HEK293 (cell line): Measurements from ENCODE around the gene PROCR.
"Not testable (repeated sequence)": the region's sequence is repeated elsewhere in the genome, so short reads cannot be mapped to it uniquely, and the experiment has no call there.

Experiments used
- CTCF ChIA-PET: fragments of 350-600 bp; formaldehyde crosslinking; extraction: SDS; loops from one replicate; lab custom pipeline; 2021; ENCODE audit warnings: antibody characterized with exemption; lab: Yijun Ruan, JAX
- POLR2A ChIA-PET: fragments of 300-600 bp; formaldehyde crosslinking; extraction: SDS; loops from one replicate; lab custom pipeline; 2020; ENCODE audit warnings: antibody characterized with exemption, inconsistent platforms; lab: Yijun Ruan, JAX
- H3K27ac ChIP-seq: fragments of 200-500 bp; sonication (Bioruptor generic); 2 replicates; pipeline ENCODE4 v1.5.1; 2014; ENCODE audit warnings: low read depth, low read length, control low read depth, inconsistent platforms; ENCODE audit errors: extremely low read depth
- H3K36me3 ChIP-seq, 2 experiments: fragments of 200-500 bp in 1 of 2; sonication (Bioruptor generic) in 1 of 2; 1 replicate in 1 of 2; 2 replicates in 1 of 2; pipeline ENCODE4 v1.5.1; 2014 to 2017; ENCODE audit warnings: inconsistent platforms in 2 of 2, low read length in 2 of 2; ENCODE audit not compliant: control insufficient read depth in 2 of 2, insufficient read depth in 1 of 2
- H3K4me1 ChIP-seq: fragments of 200-500 bp; sonication (Bioruptor generic); 2 replicates; pipeline ENCODE4 v1.5.1; 2014; ENCODE audit warnings: mild to moderate bottlenecking, low read length, inconsistent platforms; ENCODE audit not compliant: control insufficient read depth, insufficient read depth
- H3K4me3 ChIP-seq: 2 replicates; pipeline ENCODE4 v1.5.1; 2011; ENCODE audit warnings: low read depth, mild to moderate bottlenecking, control low read depth, low read length, moderate library complexity
- H3K9me3 ChIP-seq: fragments of 200-500 bp; sonication (Bioruptor generic); 2 replicates; pipeline ENCODE4 v1.5.1; 2014; ENCODE audit warnings: low read depth, low read length, inconsistent platforms; ENCODE audit not compliant: control insufficient read depth, insufficient read depth
- ATF2 ChIP-seq: fragments of 450-650 bp; formaldehyde crosslinking; IDR thresholded peaks from 2 replicates; pipeline ENCODE4 v1.5.1; 2016; ENCODE audit warnings: missing biosample characterization, missing genetic modification characterization, low read depth
- CTCF ChIP-seq: fragments of 450-650 bp; formaldehyde crosslinking; IDR thresholded peaks from 2 replicates; pipeline ENCODE4 v1.5.1; 2016; ENCODE audit warnings: missing biosample characterization, missing genetic modification characterization
- PRDM10 ChIP-seq: fragments of 450-650 bp; formaldehyde crosslinking; IDR thresholded peaks from 2 replicates; pipeline ENCODE4 v1.5.1; 2016; ENCODE audit warnings: missing biosample characterization, missing genetic modification characterization
- PRDM2 ChIP-seq: fragments of 450-650 bp; formaldehyde crosslinking; IDR thresholded peaks from 2 replicates; pipeline ENCODE4 v1.5.1; 2016; ENCODE audit warnings: missing biosample characterization, missing genetic modification characterization, borderline replicate concordance
- ZBTB49 ChIP-seq: fragments of 450-650 bp; formaldehyde crosslinking; IDR thresholded peaks from 2 replicates; pipeline ENCODE4 v1.5.1; 2016; ENCODE audit warnings: missing biosample characterization, missing genetic modification characterization, low read depth
- ZNF133 ChIP-seq: fragments of 450-650 bp; formaldehyde crosslinking; IDR thresholded peaks from 2 replicates; pipeline ENCODE4 v1.5.1; 2016; ENCODE audit warnings: missing biosample characterization, missing genetic modification characterization
- ZNF223 ChIP-seq: fragments of 450-650 bp; formaldehyde crosslinking; IDR thresholded peaks from 2 replicates; pipeline ENCODE4 v1.5.1; 2016; ENCODE audit warnings: missing biosample characterization, missing genetic modification characterization
- ZNF266 ChIP-seq: fragments of 450-650 bp; formaldehyde crosslinking; IDR thresholded peaks from 2 replicates; pipeline ENCODE4 v1.5.1; 2016; ENCODE audit warnings: missing biosample characterization, missing genetic modification characterization, low read depth
- ZNF274 ChIP-seq, 2 experiments: fragments of 200-500 bp in 1 of 2; fragments of 450-650 bp in 1 of 2; sonication (Bioruptor generic) in 1 of 2; formaldehyde crosslinking in 1 of 2; IDR thresholded peaks; 2 replicates each; pipeline versions ENCODE4 v1.5.1 to v1.6.1; 2014 to 2016; ENCODE audit warnings: borderline replicate concordance in 1 of 2, inconsistent platforms in 1 of 2, low read length in 1 of 2, missing biosample characterization in 1 of 2, missing genetic modification characterization in 1 of 2
- ZNF280D ChIP-seq: fragments of 450-650 bp; formaldehyde crosslinking; IDR thresholded peaks from 2 replicates; pipeline ENCODE4 v1.5.1; 2016; ENCODE audit warnings: missing biosample characterization, missing genetic modification characterization
- ZNF585B ChIP-seq: fragments of 450-650 bp; formaldehyde crosslinking; IDR thresholded peaks from 2 replicates; pipeline ENCODE4 v1.5.1; 2016; ENCODE audit warnings: missing biosample characterization, missing genetic modification characterization
- ZNF791 ChIP-seq: fragments of 450-650 bp; formaldehyde crosslinking; IDR thresholded peaks from 2 replicates; pipeline ENCODE4 v1.5.1; 2016; ENCODE audit warnings: missing biosample characterization, missing genetic modification characterization

The PROCR gene

GRCh38 chr20:35187584-35188190 is 15.8 kb downstream of the PROCR start (continued):
- TF ChIP-seq ZBTB49 (tag by site-specific recombination) (no peak), ZNF274 (IDR thresholded peaks at IDR 0.05; ENCODE audit: low read length) (no peak), ZNF274 (tag by site-specific recombination; IDR thresholded peaks at IDR 0.05; ENCODE audit: borderline replicate concordance) (no peak), ZNF133 (tag by site-specific recombination) (no peak), PRDM10 (no peak)

GRCh38 chr20:35189223-35189622 is 17.4 kb downstream of the PROCR start:
- H3K9me3 ChIP-seq, POLR2A ChIA-PET, H3K4me1 ChIP-seq, H3K27ac ChIP-seq, CTCF ChIA-PET, H3K4me3 ChIP-seq, H3K36me3 ChIP-seq: not testable (repeated sequence)

GRCh38 chr20:35190556-35190955 is 18.7 kb downstream of the PROCR start:
- ChIA-PET CTCF (no interaction called here), POLR2A (no interaction called here)
- Histone ChIP-seq H3K9me3 (no peaks in the 10 kb centered on the region), H3K36me3 (no peaks in the 10 kb centered on the region), H3K4me3 (no peak overlapping the region), H3K4me1 (no peaks in the 10 kb centered on the region), H3K27ac (no peak overlapping the region)
- no peak for TF ChIP-seq ATF2 (tag by site-specific recombination)
- no peak for TF ChIP-seq ZNF585B (tag by site-specific recombination)
- TF ChIP-seq PRDM2 (tag by site-specific recombination) = no peak
- no peak for TF ChIP-seq ZNF280D
- no peak for TF ChIP-seq ZNF791
- no peak for TF ChIP-seq CTCF (tag by site-specific recombination)
- no peak for TF ChIP-seq ZNF266 (tag by site-specific recombination)
- TF ChIP-seq ZNF223 (tag by site-specific recombination) = no peak
